IMR-90 (cell line): ENCODE data around the gene VPS26B. TPM values are rescaled to one million over a fixed set of nuclear protein-coding genes. Genes with fewer than 3 reads are reported as not detected.

ENCODE experiments used
- ATAC-seq: fragments of 200-7000 bp; cut with Tn5 transposase; 2 replicates; pipeline ENCODE4 v1.9.1; 2020; ENCODE audit warnings: low read depth, mild to moderate bottlenecking, moderate library complexity
- BruUV-seq: library from RNA; stranded (reverse); fragments of 400-500 nt; replicated peaks from 2 replicates; lab custom pipeline; 2021; lab: Mats Ljungman, UMichigan
- CTCF ChIA-PET: fragments of 300-600 bp; formaldehyde crosslinking; extraction: SDS; loops from one replicate; lab custom pipeline; 2021; ENCODE audit warnings: antibody characterized with exemption; lab: Yijun Ruan, JAX
- POLR2A ChIA-PET: fragments of 300-600 bp; sonication (Branson Sonifier 250); formaldehyde crosslinking; loops from one replicate; lab custom pipeline; 2022; ENCODE audit warnings: antibody characterized with exemption; ENCODE audit not compliant: unreplicated experiment; lab: Charles Lee
- DNase-seq: peaks from one replicate; pipeline ENCODE4 v3.0.0; 2013
- H2AFZ ChIP-seq: replicated peaks from 2 replicates; pipeline ENCODE3; 2013; ENCODE audit warnings: low read length, mild to moderate bottlenecking; ENCODE audit not compliant: poor library complexity
- H2AK5ac ChIP-seq: 2 replicates; pipeline ENCODE4 v1.6.1; 2013; ENCODE audit warnings: low read depth, low read length, inconsistent platforms
- H2AK9ac ChIP-seq: replicated peaks from 2 replicates; pipeline ENCODE3; 2013; ENCODE audit warnings: mild to moderate bottlenecking, low read depth, low read length, moderate library complexity; ENCODE audit not compliant: poor library complexity
- H2BK120ac ChIP-seq: 2 replicates; pipeline ENCODE4 v1.6.1; 2013; ENCODE audit warnings: low read depth, low read length, inconsistent platforms
- H2BK15ac ChIP-seq: 3 replicates; pipeline ENCODE4 v1.6.1; 2013; ENCODE audit warnings: low read depth, low read length, inconsistent platforms
- H2BK20ac ChIP-seq: 2 replicates; pipeline ENCODE4 v1.6.1; 2013; ENCODE audit warnings: low read depth, mild to moderate bottlenecking, inconsistent platforms, low read length, moderate library complexity
- H2BK5ac ChIP-seq: 2 replicates; pipeline ENCODE4 v1.6.1; 2013; ENCODE audit warnings: mild to moderate bottlenecking, low read depth, low read length, inconsistent platforms; ENCODE audit not compliant: poor library complexity, severe bottlenecking
- H3K14ac ChIP-seq: replicated peaks from 2 replicates; pipeline ENCODE4 v1.6.1; 2013; ENCODE audit warnings: low read depth, low read length, inconsistent platforms
- H3K18ac ChIP-seq: 2 replicates; pipeline ENCODE4 v1.6.1; 2013; ENCODE audit warnings: low read depth, low read length, control low read depth
- H3K23ac ChIP-seq: 2 replicates; pipeline ENCODE4 v1.6.1; 2013; ENCODE audit warnings: low read depth, low read length, inconsistent platforms
- H3K27ac ChIP-seq: 2 replicates; pipeline ENCODE4 v1.5.1; 2013; ENCODE audit warnings: mild to moderate bottlenecking, control low read depth, low read length; ENCODE audit not compliant: insufficient read depth
- H3K27me3 ChIP-seq: 2 replicates; pipeline ENCODE4 v1.6.1; 2013; ENCODE audit warnings: low read length; ENCODE audit not compliant: control insufficient read depth, insufficient read depth
- H3K36me3 ChIP-seq: 2 replicates; pipeline ENCODE4 v1.6.1; 2013; ENCODE audit warnings: low read length, mixed read lengths; ENCODE audit not compliant: control insufficient read depth, insufficient read depth
- H3K4ac ChIP-seq: 2 replicates; pipeline ENCODE4 v1.6.1; 2013; ENCODE audit warnings: low read depth, low read length, inconsistent platforms
- H3K4me1 ChIP-seq: 2 replicates; pipeline ENCODE4 v1.6.1; 2013; ENCODE audit warnings: low read length, mixed read lengths; ENCODE audit not compliant: control insufficient read depth, insufficient read depth
- H3K4me2 ChIP-seq: 2 replicates; pipeline ENCODE4 v1.6.1; 2013; ENCODE audit warnings: low read depth, mild to moderate bottlenecking, control low read depth, low read length, moderate library complexity
- H3K4me3 ChIP-seq: 2 replicates; pipeline ENCODE4 v1.5.1; 2013; ENCODE audit warnings: low read depth, mild to moderate bottlenecking, control low read depth, low read length, moderate library complexity; ENCODE audit not compliant: insufficient read depth
- H3K56ac ChIP-seq: 2 replicates; pipeline ENCODE4 v1.6.1; 2013; ENCODE audit warnings: low read length, inconsistent platforms; ENCODE audit not compliant: insufficient read depth; ENCODE audit errors: extremely low read depth
- H3K79me1 ChIP-seq, 2 experiments: 2 replicates each; pipeline ENCODE4 v1.6.1; 2013; ENCODE audit warnings: low read length in 2 of 2, inconsistent platforms in 1 of 2, low read depth in 1 of 2
- H3K9ac ChIP-seq: 2 replicates; pipeline ENCODE4 v1.6.1; 2013; ENCODE audit warnings: low read depth, low read length, control low read depth
- H3K9me1 ChIP-seq: 2 replicates; pipeline ENCODE4 v1.6.1; 2013; ENCODE audit warnings: low read length, inconsistent platforms; ENCODE audit not compliant: insufficient read depth
- H3K9me3 ChIP-seq: 2 replicates; pipeline ENCODE4 v1.6.1; 2013; ENCODE audit warnings: low read length; ENCODE audit not compliant: control insufficient read depth, insufficient read depth
- H4K20me1 ChIP-seq: 2 replicates; pipeline ENCODE4 v1.6.1; 2013; ENCODE audit warnings: low read length, inconsistent platforms; ENCODE audit not compliant: insufficient read depth
- H4K5ac ChIP-seq: 2 replicates; pipeline ENCODE4 v1.6.1; 2013; ENCODE audit warnings: mild to moderate bottlenecking, low read depth, low read length, control low read depth
- H4K8ac ChIP-seq, 2 experiments: 2 replicates each; pipeline ENCODE4 v1.6.1; 2013; ENCODE audit warnings: low read depth in 2 of 2, low read length in 2 of 2, control low read depth in 1 of 2, inconsistent platforms in 1 of 2
- H4K91ac ChIP-seq: 2 replicates; pipeline ENCODE4 v1.6.1; 2013; ENCODE audit warnings: low read depth, low read length, inconsistent platforms; ENCODE audit not compliant: insufficient read depth
- BHLHE40 ChIP-seq: fragments of 150-350 bp; IDR thresholded peaks from 2 replicates; pipeline ENCODE4 v1.6.1; 2016; ENCODE audit warnings: mild to moderate bottlenecking, low read depth, low read length
- MAZ ChIP-seq: IDR thresholded peaks from 2 replicates; pipeline ENCODE4 v1.6.1; 2012; ENCODE audit warnings: low read depth, mild to moderate bottlenecking, low read length, improper control_type of control experiment, moderate library complexity, borderline replicate concordance
- MXI1 ChIP-seq: IDR thresholded peaks from 2 replicates; pipeline ENCODE4 v1.6.1; 2012; ENCODE audit warnings: low read depth, mild to moderate bottlenecking, low read length, moderate library complexity, borderline replicate concordance
- POLR2A ChIP-seq: IDR thresholded peaks from 2 replicates; pipeline ENCODE4 v1.6.1; 2012; ENCODE audit warnings: mild to moderate bottlenecking, low read depth, low read length
- RAD21 ChIP-seq: IDR thresholded peaks from 2 replicates; pipeline ENCODE4 v1.6.1; 2012; ENCODE audit warnings: low read length, improper control_type of control experiment
- RFX5 ChIP-seq: IDR thresholded peaks from 2 replicates; pipeline ENCODE4 v1.8.0; 2012; ENCODE audit warnings: low read depth, mild to moderate bottlenecking, low read length, moderate library complexity
- SMC3 ChIP-seq: fragments of 150-350 bp; IDR thresholded peaks from 2 replicates; pipeline ENCODE4 v1.6.1; 2016; ENCODE audit warnings: low read depth, mild to moderate bottlenecking, antibody characterized with exemption, low read length, moderate library complexity
- USF2 ChIP-seq: fragments of 150-350 bp; IDR thresholded peaks from 2 replicates; pipeline ENCODE4 v1.6.1; 2017; ENCODE audit warnings: mild to moderate bottlenecking, antibody characterized with exemption, low read length, low read depth
- WGBS, 2 experiments: methylation state at CpG; one replicate each; pipeline versions ENCODE4 v1.1.5 to v1.1.7; 2013; ENCODE audit warnings: missing lambda C conversion rate in 2 of 2; ENCODE audit not compliant: insufficient read length in 1 of 2; ENCODE audit errors: extremely low coverage in 2 of 2; 5-methylcytosine and 5-hydroxymethylcytosine counted together
- dilution Hi-C: fragments of 300-500 bp; cut with HindIII; formaldehyde crosslinking; loops from one replicate; pipeline ENCODE4 v1.14.3; 2018; ENCODE audit warnings: low sequenced_read_pairs; ENCODE audit not compliant: unreplicated experiment
- in situ Hi-C: fragments of 300-500 bp; cut with MboI; formaldehyde crosslinking; loops from 3 replicates; pipeline ENCODE4 v1.14.3; 2019; ENCODE audit warnings: low sequenced_read_pairs, inconsistent platforms, mixed read lengths
- intact Hi-C: fragments of 100-400 bp; cut with micrococcal nuclease; formaldehyde crosslinking; loops from 2 replicates; pipeline ENCODE4 v1.10.0; 2022
- polyA plus RNA-seq, 3 experiments: library from polyadenylated mRNA; depleted of rRNA; stranded (reverse); fragments of >200 nt; gene quantifications; 2 replicates each; pipeline ENCODE4 v1.2.3, GENCODE V29; 2012; ENCODE audit warnings: low replicate concordance in 1 of 3
- total RNA-seq: library from RNA; depleted of rRNA; stranded (reverse); fragments of >200 nt; gene quantifications from 2 replicates; pipeline ENCODE4 v1.2.3, GENCODE V29; 2012
- TF ChIP-seq, protein P1 (sequence below): conservative IDR thresholded peaks from 2 replicates; pipeline ENCODE4 v1.5.1; 2012; ENCODE audit warnings: mild to moderate bottlenecking, low read depth, low read length, improper control_type of control experiment
- TF ChIP-seq, protein P2 (sequence below): fragments of 150-350 bp; IDR thresholded peaks from 2 replicates; pipeline ENCODE4 v1.6.1; 2016; ENCODE audit warnings: low read depth, mild to moderate bottlenecking, low read length, moderate library complexity, borderline replicate concordance

VPS26B gene
- total and polyA plus RNA-seq, 2 of the 4 experiments (the other 2 are of a cell fraction): 41.6 to 51.1 TPM

GRCh38 chr11:134235399-134235798 is 10.9 kb downstream of the VPS26B start:
- Histone ChIP-seq H4K5ac (no peak overlapping the region), H3K4me1 (no peaks in the 10 kb centered on the region), H3K9me3 (no peaks in the 10 kb centered on the region), H3K4ac (no peak overlapping the region), H2AFZ (no peak overlapping the region), H3K27me3 (no peaks in the 10 kb centered on the region), H3K14ac (no peak overlapping the region), H2BK15ac (no peak overlapping the region), H4K8ac (no peak overlapping the region), H3K4me2 (no peak overlapping the region), H3K4me3 (no peak overlapping the region), H3K79me1 (peaks cover 14 to 45% of the 10 kb centered on the region in 2 experiments), H2AK9ac (no peak overlapping the region), H3K9me1 (peaks cover 7% of the 10 kb centered on the region; the same call in 1 of the 2 replicates), H3K36me3 (peaks cover 17% of the 10 kb centered on the region), H2BK120ac (no peak overlapping the region), H3K27ac (no peak overlapping the region), H4K91ac (no peak overlapping the region), H2BK5ac (no peak overlapping the region), H2AK5ac (no peak overlapping the region), H3K18ac (no peak overlapping the region), H3K56ac (no peak overlapping the region), H2BK20ac (no peak overlapping the region), H3K23ac (no peak overlapping the region), H4K20me1 (peaks cover 17% of the 10 kb centered on the region), H3K9ac (no peak overlapping the region)
- WGBS, 2 experiments: no CpG with 5 or more reads among the region's 3 CpGs
- TF ChIP-seq SMC3: no peak
- TF ChIP-seq MXI1: no peak
- no peak for TF ChIP-seq USF2
- TF ChIP-seq, protein P1, sequence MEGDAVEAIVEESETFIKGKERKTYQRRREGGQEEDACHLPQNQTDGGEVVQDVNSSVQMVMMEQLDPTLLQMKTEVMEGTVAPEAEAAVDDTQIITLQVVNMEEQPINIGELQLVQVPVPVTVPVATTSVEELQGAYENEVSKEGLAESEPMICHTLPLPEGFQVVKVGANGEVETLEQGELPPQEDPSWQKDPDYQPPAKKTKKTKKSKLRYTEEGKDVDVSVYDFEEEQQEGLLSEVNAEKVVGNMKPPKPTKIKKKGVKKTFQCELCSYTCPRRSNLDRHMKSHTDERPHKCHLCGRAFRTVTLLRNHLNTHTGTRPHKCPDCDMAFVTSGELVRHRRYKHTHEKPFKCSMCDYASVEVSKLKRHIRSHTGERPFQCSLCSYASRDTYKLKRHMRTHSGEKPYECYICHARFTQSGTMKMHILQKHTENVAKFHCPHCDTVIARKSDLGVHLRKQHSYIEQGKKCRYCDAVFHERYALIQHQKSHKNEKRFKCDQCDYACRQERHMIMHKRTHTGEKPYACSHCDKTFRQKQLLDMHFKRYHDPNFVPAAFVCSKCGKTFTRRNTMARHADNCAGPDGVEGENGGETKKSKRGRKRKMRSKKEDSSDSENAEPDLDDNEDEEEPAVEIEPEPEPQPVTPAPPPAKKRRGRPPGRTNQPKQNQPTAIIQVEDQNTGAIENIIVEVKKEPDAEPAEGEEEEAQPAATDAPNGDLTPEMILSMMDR: no peak
- no peak for TF ChIP-seq POLR2A
- TF ChIP-seq, protein P2, sequence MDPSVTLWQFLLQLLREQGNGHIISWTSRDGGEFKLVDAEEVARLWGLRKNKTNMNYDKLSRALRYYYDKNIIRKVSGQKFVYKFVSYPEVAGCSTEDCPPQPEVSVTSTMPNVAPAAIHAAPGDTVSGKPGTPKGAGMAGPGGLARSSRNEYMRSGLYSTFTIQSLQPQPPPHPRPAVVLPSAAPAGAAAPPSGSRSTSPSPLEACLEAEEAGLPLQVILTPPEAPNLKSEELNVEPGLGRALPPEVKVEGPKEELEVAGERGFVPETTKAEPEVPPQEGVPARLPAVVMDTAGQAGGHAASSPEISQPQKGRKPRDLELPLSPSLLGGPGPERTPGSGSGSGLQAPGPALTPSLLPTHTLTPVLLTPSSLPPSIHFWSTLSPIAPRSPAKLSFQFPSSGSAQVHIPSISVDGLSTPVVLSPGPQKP: no peak
- TF ChIP-seq MAZ: no peak
- TF ChIP-seq BHLHE40: no peak
- TF ChIP-seq RFX5: no peak
- no peak for TF ChIP-seq RAD21
- intact Hi-C loops: no loop called here
- ChIA-PET POLR2A (no interaction called here), CTCF (interaction anchor here (2.1 kb wide), 1 partner anchor 28 kb away, joined by 5 read pairs; no protein-coding TSS in a partner anchor)
- DNase-seq (no peak), ATAC-seq (no peak)
- BruUV-seq: no TSS peak
- dilution Hi-C loops: no loop called here
- in situ Hi-C loops: no loop called here
